ENCODE measurements around the gene KRTAP4-12.
"Not testable (repeated sequence)": the region's sequence is repeated elsewhere in the genome, so short reads cannot be mapped to it uniquely, and the experiment has no call there.

Gene KRTAP4-12

GRCh38 chr17:41123991-41124371 is at the start of gene KRTAP4-12:
Gene KRTAP4-12 (minus strand): TSS chr17:41124182. CDS start chr17:41124122, 60 bp downstream.
- not testable (repeated sequence) for DNase-seq

- no peak for DNase-seq
Measured at GRCh38 chr17:41171886-41172285, 47.9 kb upstream of the KRTAP4-12 start.

- no peak for DNase-seq
Measured at GRCh38 chr17:41168121-41168520, 44.1 kb upstream of the KRTAP4-12 start, which contains the start of gene KRTAP4-3. Gene KRTAP4-3 (minus strand): TSS chr17:41168221. CDS start chr17:41168172, 49 bp downstream.

- no peak for DNase-seq
Measured at GRCh38 chr17:41167561-41167960, 43.6 kb upstream of the KRTAP4-12 start.

- no peak for DNase-seq
Measured at GRCh38 chr17:41163828-41164227, 39.8 kb upstream of the KRTAP4-12 start.

GRCh38 chr17:41160648-41161047 is 36.7 kb upstream of the KRTAP4-12 start, which contains the start of gene KRTAP4-4:
Gene KRTAP4-4 (minus strand): TSS chr17:41160748. CDS start chr17:41160691, 57 bp downstream.
- no peak for DNase-seq

GRCh38 chr17:41160190-41160589 is 36.2 kb upstream of the KRTAP4-12 start:
- not testable (repeated sequence) for DNase-seq

GRCh38 chr17:41153856-41154255 is 29.9 kb upstream of the KRTAP4-12 start:
- no peak for DNase-seq

- no peak for DNase-seq
Measured at GRCh38 chr17:41151525-41151924, 27.5 kb upstream of the KRTAP4-12 start.

GRCh38 chr17:41150026-41150425 is 26.0 kb upstream of the KRTAP4-12 start:
- DNase-seq, result no peak

GRCh38 chr17:41149652-41149985 is 25.6 kb upstream of the KRTAP4-12 start, which contains the start of gene KRTAP4-5:
Gene KRTAP4-5 (minus strand): TSS chr17:41149825. CDS start chr17:41149767, 58 bp downstream.
- no peak for DNase-seq

GRCh38 chr17:41148971-41149651 is 25.1 kb upstream of the KRTAP4-12 start:
- not testable (repeated sequence) for DNase-seq

- DNase-seq, result no peak
Measured at GRCh38 chr17:41147531-41148204, 23.7 kb upstream of the KRTAP4-12 start.

- DNase-seq, result no peak
Measured at GRCh38 chr17:41145261-41145660, 21.3 kb upstream of the KRTAP4-12 start.

GRCh38 chr17:41144846-41145245 is 20.9 kb upstream of the KRTAP4-12 start:
- DNase-seq, result no peak

- DNase-seq, result no peak
Measured at GRCh38 chr17:41141361-41141760, 17.4 kb upstream of the KRTAP4-12 start.

- no peak for DNase-seq
Measured at GRCh38 chr17:41140360-41141131, 16.6 kb upstream of the KRTAP4-12 start, which contains the start of gene KRTAP4-6. Gene KRTAP4-6 (minus strand): TSS chr17:41140544. CDS start chr17:41140487, 57 bp downstream.

- not testable (repeated sequence) for DNase-seq
Measured at GRCh38 chr17:41139865-41140264, 15.9 kb upstream of the KRTAP4-12 start.

GRCh38 chr17:41133880-41134735 is 10.1 kb upstream of the KRTAP4-12 start:
- no peak for DNase-seq

GRCh38 chr17:41131979-41132378 is 8.0 kb upstream of the KRTAP4-12 start:
- DNase-seq, result no peak

- no peak for DNase-seq
Measured at GRCh38 chr17:41127371-41127770, 3.4 kb upstream of the KRTAP4-12 start.

GRCh38 chr17:41126412-41126811 is 2.4 kb upstream of the KRTAP4-12 start:
- no peak for DNase-seq
